ENCODE measurements around the gene GPR137B. TPM values are rescaled to one million over a fixed set of nuclear protein-coding genes. Genes with fewer than 3 reads are reported as not detected.

Gene GPR137B
- total and polyA plus RNA-seq, 5 donors from 2014 or later: 5.2 to 18.6 (median 7.6) TPM

GRCh38 chr1:236149696-236150228 is 7.4 kb downstream of the GPR137B start:
- H3K9me3 Mint-ChIP-seq: no peaks in the 10 kb centered on the region
- no peaks in the 10 kb centered on the region for H3K36me3 ChIP-seq (ENCODE audit: control insufficient read depth, insufficient read depth, low read length)
- H3K27ac ChIP-seq (ENCODE audit: insufficient read depth, low read length, poor library complexity, severe bottlenecking): no peak overlapping the region
- DNase-seq (no peak), ATAC-seq (ENCODE audit: low read depth in 2 of 2) (no peak)
- H3K4me3 Mint-ChIP-seq: no peak overlapping the region
- peak overlapping the region in 2 of 3 donors; percentile 52 to 59 for H3K27ac Mint-ChIP-seq
- H3K4me3 ChIP-seq (ENCODE audit: low read depth, low read length): no peak overlapping the region
- H3K27me3 ChIP-seq (ENCODE audit: control insufficient read depth, insufficient read depth, low read length): no peaks in the 10 kb centered on the region
- H3K27me3 Mint-ChIP-seq: no peaks in the 10 kb centered on the region
- peaks cover 13 to 30% (median 18%) of the 10 kb centered on the region in 4 donors for H3K4me1 Mint-ChIP-seq
- peaks cover 2% of the 10 kb centered on the region for H3K4me1 ChIP-seq (ENCODE audit: control insufficient read depth, insufficient read depth, low read length, poor library complexity, severe bottlenecking)
- no peaks in the 10 kb centered on the region for H3K9me3 ChIP-seq (ENCODE audit: control insufficient read depth in 2 of 2, low read length in 2 of 2)
- H3K36me3 Mint-ChIP-seq: peaks cover 7% of the 10 kb centered on the region

- ATAC-seq (ENCODE audit: low read depth in 2 of 2) (no peak), DNase-seq (no peak)
- Histone ChIP-seq H3K27me3 (ENCODE audit: control insufficient read depth, insufficient read depth, low read length) (no peaks in the 10 kb centered on the region), H3K27ac (ENCODE audit: insufficient read depth, low read length, poor library complexity, severe bottlenecking) (no peak overlapping the region), H3K36me3 (ENCODE audit: control insufficient read depth, insufficient read depth, low read length) (no peaks in the 10 kb centered on the region), H3K4me3 (ENCODE audit: low read depth, low read length) (no peak overlapping the region), H3K4me1 (ENCODE audit: control insufficient read depth, insufficient read depth, low read length, poor library complexity, severe bottlenecking) (no peaks in the 10 kb centered on the region), H3K9me3 (ENCODE audit: control insufficient read depth in 2 of 2, low read length in 2 of 2) (no peaks in the 10 kb centered on the region)
- peaks cover 7% of the 10 kb centered on the region for H3K36me3 Mint-ChIP-seq
- H3K4me1 Mint-ChIP-seq: peaks cover 10 to 30% (median 14%) of the 10 kb centered on the region in 4 donors
- H3K9me3 Mint-ChIP-seq: peaks cover 0 to under 1% (median 0%) of the 10 kb centered on the region in 7 donors
- no peaks in the 10 kb centered on the region for H3K27me3 Mint-ChIP-seq
- no peak overlapping the region for H3K27ac Mint-ChIP-seq
- no peak overlapping the region for H3K4me3 Mint-ChIP-seq
Observed at GRCh38 chr1:236150311-236150955, 8.1 kb downstream of the GPR137B start.

GRCh38 chr1:236150986-236151385 is 8.6 kb downstream of the GPR137B start:
- H3K36me3 Mint-ChIP-seq: peaks cover 6% of the 10 kb centered on the region
- no peak overlapping the region for H3K27ac ChIP-seq (ENCODE audit: insufficient read depth, low read length, poor library complexity, severe bottlenecking)
- no peaks in the 10 kb centered on the region for H3K9me3 ChIP-seq (ENCODE audit: control insufficient read depth in 2 of 2, low read length in 2 of 2)
- H3K9me3 Mint-ChIP-seq: peaks cover 0 to 2% (median 0%) of the 10 kb centered on the region in 7 donors
- no peaks in the 10 kb centered on the region for H3K27me3 ChIP-seq (ENCODE audit: control insufficient read depth, insufficient read depth, low read length)
- H3K4me3 Mint-ChIP-seq: no peak overlapping the region
- ATAC-seq (ENCODE audit: low read depth in 2 of 2): no peak
- DNase-seq: no peak
- H3K4me1 Mint-ChIP-seq: peaks cover 10 to 30% (median 15%) of the 10 kb centered on the region in 4 donors
- H3K4me1 ChIP-seq (ENCODE audit: control insufficient read depth, insufficient read depth, low read length, poor library complexity, severe bottlenecking): peaks cover 2% of the 10 kb centered on the region
- H3K27me3 Mint-ChIP-seq: no peaks in the 10 kb centered on the region
- no peaks in the 10 kb centered on the region for H3K36me3 ChIP-seq (ENCODE audit: control insufficient read depth, insufficient read depth, low read length)
- H3K4me3 ChIP-seq (ENCODE audit: low read depth, low read length): no peak overlapping the region
- no peak overlapping the region for H3K27ac Mint-ChIP-seq

GRCh38 chr1:236151739-236152424 is 9.5 kb downstream of the GPR137B start:
- Mint-ChIP-seq H3K9me3 (peaks cover 0 to 2% (median 0%) of the 10 kb centered on the region in 7 donors), H3K36me3 (peaks cover 2% of the 10 kb centered on the region)
- H3K36me3 ChIP-seq (ENCODE audit: control insufficient read depth, insufficient read depth, low read length): no peaks in the 10 kb centered on the region

GRCh38 chr1:236154126-236154525 is 11.8 kb downstream of the GPR137B start:
- Histone ChIP-seq H3K27ac (ENCODE audit: insufficient read depth, low read length, poor library complexity, severe bottlenecking) (no peak overlapping the region), H3K27me3 (ENCODE audit: control insufficient read depth, insufficient read depth, low read length) (no peaks in the 10 kb centered on the region), H3K4me1 (ENCODE audit: control insufficient read depth, insufficient read depth, low read length, poor library complexity, severe bottlenecking) (peaks cover 12% of the 10 kb centered on the region), H3K4me3 (ENCODE audit: low read depth, low read length) (no peak overlapping the region), H3K36me3 (ENCODE audit: control insufficient read depth, insufficient read depth, low read length) (no peaks in the 10 kb centered on the region), H3K9me3 (ENCODE audit: control insufficient read depth in 2 of 2, low read length in 2 of 2) (no peaks in the 10 kb centered on the region)
- Mint-ChIP-seq H3K4me3 (no peak overlapping the region), H3K27me3 (no peaks in the 10 kb centered on the region), H3K36me3 (no peaks in the 10 kb centered on the region), H3K9me3 (peaks cover 0 to 2% (median 0%) of the 10 kb centered on the region in 7 donors), H3K27ac (no peak overlapping the region), H3K4me1 (peaks cover 14 to 38% (median 23%) of the 10 kb centered on the region in 4 donors)
- DNase-seq (no peak), ATAC-seq (ENCODE audit: low read depth in 2 of 2) (no peak)

More at GRCh38 chr1:236151739-236152424, 9.5 kb downstream of the GPR137B start:
- H3K27ac ChIP-seq (ENCODE audit: insufficient read depth, low read length, poor library complexity, severe bottlenecking): no peak overlapping the region
- ATAC-seq (ENCODE audit: low read depth in 2 of 2) (no peak), DNase-seq (no peak)
- no peaks in the 10 kb centered on the region for H3K27me3 ChIP-seq (ENCODE audit: control insufficient read depth, insufficient read depth, low read length)
- H3K9me3 ChIP-seq (ENCODE audit: control insufficient read depth in 2 of 2, low read length in 2 of 2): no peaks in the 10 kb centered on the region
- no peak overlapping the region for H3K4me3 ChIP-seq (ENCODE audit: low read depth, low read length)
- Mint-ChIP-seq H3K4me1 (peaks cover 10 to 31% (median 20%) of the 10 kb centered on the region in 4 donors), H3K27me3 (no peaks in the 10 kb centered on the region), H3K4me3 (peak overlapping the region in 1 of 4 donors; percentile 91), H3K27ac (peak overlapping the region in 1 of 3 donors; percentile 63)
- H3K4me1 ChIP-seq (ENCODE audit: control insufficient read depth, insufficient read depth, low read length, poor library complexity, severe bottlenecking): peaks cover 11% of the 10 kb centered on the region

- peaks cover 0 to 2% (median 0%) of the 10 kb centered on the region in 7 donors for H3K9me3 Mint-ChIP-seq
- H3K27me3 Mint-ChIP-seq: no peaks in the 10 kb centered on the region
- H3K4me1 Mint-ChIP-seq: peaks cover 10 to 42% (median 21%) of the 10 kb centered on the region in 4 donors
- Histone ChIP-seq H3K27me3 (ENCODE audit: control insufficient read depth, insufficient read depth, low read length) (no peaks in the 10 kb centered on the region), H3K9me3 (ENCODE audit: control insufficient read depth in 2 of 2, low read length in 2 of 2) (no peaks in the 10 kb centered on the region), H3K4me1 (ENCODE audit: control insufficient read depth, insufficient read depth, low read length, poor library complexity, severe bottlenecking) (peaks cover 12% of the 10 kb centered on the region), H3K27ac (ENCODE audit: insufficient read depth, low read length, poor library complexity, severe bottlenecking) (no peak overlapping the region), H3K36me3 (ENCODE audit: control insufficient read depth, insufficient read depth, low read length) (no peaks in the 10 kb centered on the region), H3K4me3 (ENCODE audit: low read depth, low read length) (no peak overlapping the region)
- DNase-seq (no peak), ATAC-seq (ENCODE audit: low read depth in 2 of 2) (no peak)
- H3K36me3 Mint-ChIP-seq: no peaks in the 10 kb centered on the region
- H3K27ac Mint-ChIP-seq: peak overlapping the region in 1 of 3 donors; percentile 88
- H3K4me3 Mint-ChIP-seq: no peak overlapping the region
Observed at GRCh38 chr1:236154671-236155398, 12.5 kb downstream of the GPR137B start.

- Histone ChIP-seq H3K4me3 (ENCODE audit: low read depth, low read length) (no peak overlapping the region), H3K4me1 (ENCODE audit: control insufficient read depth, insufficient read depth, low read length, poor library complexity, severe bottlenecking) (peaks cover 12% of the 10 kb centered on the region), H3K9me3 (ENCODE audit: control insufficient read depth in 2 of 2, low read length in 2 of 2) (no peaks in the 10 kb centered on the region), H3K27me3 (ENCODE audit: control insufficient read depth, insufficient read depth, low read length) (no peaks in the 10 kb centered on the region), H3K36me3 (ENCODE audit: control insufficient read depth, insufficient read depth, low read length) (no peaks in the 10 kb centered on the region), H3K27ac (ENCODE audit: insufficient read depth, low read length, poor library complexity, severe bottlenecking) (no peak overlapping the region)
- no peaks in the 10 kb centered on the region for H3K27me3 Mint-ChIP-seq
- H3K4me3 Mint-ChIP-seq: peak overlapping the region in 3 of 4 donors; percentile 17 to 54 (median 37)
- peaks cover 0 to 2% (median 0%) of the 10 kb centered on the region in 7 donors for H3K9me3 Mint-ChIP-seq
- DNase-seq (no peak), ATAC-seq (ENCODE audit: low read depth in 2 of 2) (no peak)
- H3K4me1 Mint-ChIP-seq: peaks cover 10 to 39% (median 21%) of the 10 kb centered on the region in 4 donors
- H3K27ac Mint-ChIP-seq: peak overlapping the region in 1 of 3 donors; percentile 88
- no peaks in the 10 kb centered on the region for H3K36me3 Mint-ChIP-seq
Observed at GRCh38 chr1:236155399-236155767, 13.0 kb downstream of the GPR137B start.

Data from CD4-positive, CD25-positive, alpha-beta regulatory T cell (primary cell).